ENCODE measurements around the gene ACBD6. TPM values are rescaled to one million over a fixed set of nuclear protein-coding genes. Genes with fewer than 3 reads are reported as not detected.

Gene ACBD6
- total and polyA plus RNA-seq, 10 of the 15 experiments (the other 5 are each of a cell fraction or from before 2014, with no cell fraction given): 15.0 to 67.3 (median 55.0) TPM

DNA sequence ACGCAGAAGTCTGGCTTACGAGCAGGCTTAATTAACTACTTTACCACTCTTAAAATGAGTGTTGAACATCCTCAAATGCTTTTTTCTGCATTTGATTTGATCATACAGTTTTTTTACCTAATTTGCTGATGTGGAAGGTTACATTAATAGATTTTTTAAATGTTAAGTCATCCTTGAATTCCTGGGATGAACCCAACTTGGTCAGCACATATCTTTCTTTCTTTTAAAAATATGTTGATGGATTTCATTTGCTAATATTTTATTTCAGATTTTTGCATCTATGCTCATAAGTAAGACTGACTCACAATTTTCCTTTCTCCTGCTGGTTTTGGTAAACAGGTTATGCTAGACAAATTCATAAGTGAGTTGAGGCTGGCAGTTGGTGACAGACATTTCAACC is 189.5 kb downstream of the ACBD6 start (continued):
- TF ChIP-seq, protein P1, sequence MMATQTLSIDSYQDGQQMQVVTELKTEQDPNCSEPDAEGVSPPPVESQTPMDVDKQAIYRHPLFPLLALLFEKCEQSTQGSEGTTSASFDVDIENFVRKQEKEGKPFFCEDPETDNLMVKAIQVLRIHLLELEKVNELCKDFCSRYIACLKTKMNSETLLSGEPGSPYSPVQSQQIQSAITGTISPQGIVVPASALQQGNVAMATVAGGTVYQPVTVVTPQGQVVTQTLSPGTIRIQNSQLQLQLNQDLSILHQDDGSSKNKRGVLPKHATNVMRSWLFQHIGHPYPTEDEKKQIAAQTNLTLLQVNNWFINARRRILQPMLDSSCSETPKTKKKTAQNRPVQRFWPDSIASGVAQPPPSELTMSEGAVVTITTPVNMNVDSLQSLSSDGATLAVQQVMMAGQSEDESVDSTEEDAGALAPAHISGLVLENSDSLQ (IDR thresholded peaks at IDR 0.05): no peak

GRCh38 chr1:180311011-180311730 is 191.2 kb downstream of the ACBD6 start:
- ChIA-PET POLR2A (no interaction called here), CTCF (interaction anchor here (0.7 to 1.6 kb wide), 6 partner anchors 18 to 189 kb away, joined by 3 to 5 read pairs (median 3); no protein-coding TSS in a partner anchor), SMC1A (ENCODE audit: uncharacterized antibody, unreplicated experiment) (no interaction called here), RAD21 (ENCODE audit: unreplicated experiment) (no interaction called here)
- 87% methylated on average over 4 of the region's 4 CpGs for WGBS (ENCODE audit: insufficient coverage, insufficient replicate concordance, low lambda C conversion rate, missing lambda C conversion rate)
- Histone ChIP-seq H3K9ac (ENCODE audit: control insufficient read depth, insufficient read depth, low read length) (no peak overlapping the region), H3K4me3 (no peak overlapping the region), H4K20me1 (ENCODE audit: control insufficient read depth, insufficient read depth) (no peaks in the 10 kb centered on the region), H3K4me2 (ENCODE audit: control insufficient read depth, insufficient read depth) (no peak overlapping the region), H3K4me1 (ENCODE audit: control insufficient read depth, insufficient read depth, low read length) (no peaks in the 10 kb centered on the region), H3K79me2 (ENCODE audit: control insufficient read depth, insufficient read depth, low read length) (no peaks in the 10 kb centered on the region), H2AFZ (ENCODE audit: control insufficient read depth, low read depth, low read length) (no peak overlapping the region), H3K27ac (ENCODE audit: control insufficient read depth, insufficient read depth) (no peak overlapping the region), H3K9me3 (replicated peaks; ENCODE audit: control insufficient read depth, insufficient read depth, low read length) (no peaks in the 10 kb centered on the region; the same call in 2 of the 3 replicates), H3K36me3 (ENCODE audit: control insufficient read depth in 2 of 2, insufficient read depth in 2 of 2, low read length in 1 of 2) (no peaks in the 10 kb centered on the region; a peak in 1 of 4 replicates), H3K27me3 (replicated peaks in 1 of 2; ENCODE audit: control insufficient read depth in 2 of 2, insufficient read depth in 2 of 2, low read length in 1 of 2) (no peaks in the 10 kb centered on the region)
- in situ Hi-C loops (cut with MboI) (no loop called here), intact Hi-C loops (cut with micrococcal nuclease; ENCODE audit: unreplicated experiment) (no loop called here)
- DNase-seq (ENCODE audit: low read depth, low spot score): no peak
- TF ChIP-seq MYB (IDR thresholded peaks at IDR 0.05; ENCODE audit: borderline replicate concordance, low read depth, low read length): no peak
- no peak for TF ChIP-seq CEBPB (IDR thresholded peaks at IDR 0.05; ENCODE audit: borderline replicate concordance in 1 of 2, low read depth in 2 of 2, low read length in 2 of 2)
- no peak for FAIRE-seq
- ATAC-seq: no peak
- no TSS peak for BruUV-seq (replicated peaks)

Data from GM12878 (cell line).